ENCODE results near the gene FLNA.

The FLNA gene

GRCh38 chrX:154378799-154379568 is 4.5 kb upstream of the FLNA start, which contains the start of gene EMD:
EMD (plus strand) TSS chrX:154379295; CDS start chrX:154379485, 190 bp downstream.
- peak within 1 kb of the TSS; percentile 78 for H3K4me3 ChIP-seq (ENCODE audit: low read depth, low read length)
- peak; percentile 99 for DNase-seq (ENCODE audit: low read depth)
- TF ChIP-seq CTCF (IDR thresholded peaks at IDR 0.05; ENCODE audit: insufficient read depth, low read depth, low read length, missing control alignments) = no peak

GRCh38 chrX:154378059-154378798 is 3.8 kb upstream of the FLNA start:
- H3K4me3 ChIP-seq (ENCODE audit: low read depth, low read length) = peak overlapping the region; percentile 70
- TF ChIP-seq CTCF (IDR thresholded peaks at IDR 0.05; ENCODE audit: insufficient read depth, low read depth, low read length, missing control alignments) = no peak

DNA sequence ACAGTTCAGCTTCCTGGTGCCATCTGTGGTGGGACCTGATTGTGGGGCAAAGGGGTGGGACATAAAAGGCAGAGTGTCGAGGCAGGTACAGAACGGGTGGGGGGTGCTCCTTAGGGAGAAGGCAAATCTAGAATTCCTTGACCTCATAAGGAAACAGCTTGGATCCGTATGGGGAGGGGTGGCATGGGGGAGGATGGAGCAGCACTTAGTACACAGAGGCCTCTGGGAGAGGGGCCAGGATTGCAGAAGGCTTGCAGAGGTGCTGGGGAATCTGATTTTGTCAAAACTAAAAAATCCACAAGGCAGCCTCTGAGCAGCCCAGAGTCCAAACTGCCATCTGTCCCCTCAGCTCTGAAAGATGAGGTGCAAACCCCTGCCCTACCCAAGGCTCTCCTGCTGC is 2.3 kb upstream of the FLNA start:
- H3K4me3 ChIP-seq (ENCODE audit: low read depth, low read length) = no peak overlapping the region
- no peak for TF ChIP-seq CTCF (IDR thresholded peaks at IDR 0.05; ENCODE audit: insufficient read depth, low read depth, low read length, missing control alignments)
- DNase-seq (ENCODE audit: low read depth) = no peak

More at GRCh38 chrX:154378059-154378798, 3.8 kb upstream of the FLNA start:
- no peak for DNase-seq (ENCODE audit: low read depth)

DNA sequence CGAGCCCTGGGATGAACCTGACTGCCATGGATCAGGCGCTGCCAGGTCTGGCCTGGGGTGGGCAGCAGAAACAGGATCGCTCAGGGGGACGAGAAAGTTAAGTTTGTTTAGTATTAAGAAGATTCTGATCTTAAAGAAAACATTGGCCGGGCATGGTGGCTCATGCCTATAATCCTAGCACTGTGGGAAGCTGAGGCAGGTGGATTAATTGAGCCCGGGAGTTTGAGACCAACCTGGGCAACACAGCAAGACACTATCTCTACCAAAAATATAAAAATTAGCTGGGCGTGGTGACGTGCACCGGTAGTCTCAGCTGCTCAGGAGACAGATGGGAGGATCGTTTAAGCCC is 696 bp upstream of the FLNA start:
- no peak for DNase-seq (ENCODE audit: low read depth)
- no peak overlapping the region; the same call in 1 of the 2 replicates for H3K4me3 ChIP-seq (ENCODE audit: low read depth, low read length)
- no peak for TF ChIP-seq CTCF (IDR thresholded peaks at IDR 0.05; ENCODE audit: insufficient read depth, low read depth, low read length, missing control alignments)

- DNase-seq (ENCODE audit: low read depth) = peak; percentile 37
- H3K4me3 ChIP-seq (ENCODE audit: low read depth, low read length) = peak overlapping the region; percentile 67
- TF ChIP-seq CTCF (IDR thresholded peaks at IDR 0.05; ENCODE audit: insufficient read depth, low read depth, low read length, missing control alignments) = peak; percentile 40
Measured at GRCh38 chrX:154373340-154374306, 811 bp downstream of the FLNA start.

DNA sequence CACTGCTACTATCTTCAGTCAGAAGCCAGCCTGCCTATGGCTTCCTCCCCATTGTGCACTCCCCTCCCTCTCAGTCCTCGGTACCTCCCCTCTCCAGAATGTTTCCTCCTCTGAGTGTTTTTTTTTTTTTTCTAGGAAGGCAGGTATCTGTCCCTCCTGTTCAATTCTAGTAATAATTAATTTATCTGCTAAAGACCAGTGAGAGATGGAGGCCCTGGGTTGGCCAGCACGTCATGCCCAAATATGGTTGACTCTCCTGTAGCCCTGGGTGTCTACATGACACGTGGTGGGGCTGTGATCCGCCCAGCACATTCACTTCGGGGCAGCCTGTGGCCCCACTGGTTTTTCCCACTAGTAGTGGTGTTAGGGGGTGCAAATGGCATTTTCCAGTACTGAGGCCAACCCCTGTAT is 1.8 kb downstream of the FLNA start:
- DNase-seq (ENCODE audit: low read depth) = peak; percentile 66
- peak overlapping the region; percentile 44 for H3K4me3 ChIP-seq (ENCODE audit: low read depth, low read length)
- no peak for TF ChIP-seq CTCF (IDR thresholded peaks at IDR 0.05; ENCODE audit: insufficient read depth, low read depth, low read length, missing control alignments)

All from GM12865 (cell line).